ENCODE measurements around the gene RARS1.

GRCh38 chr5:168531191-168531590 lies 44.9 kb downstream of the RARS1 start:
- TF ChIP-seq CTCF (IDR thresholded peaks at IDR 0.05; ENCODE audit: low read depth, low read length) (no peak), EZH2phosphoT487 (IDR thresholded peaks at IDR 0.05; ENCODE audit: low read depth) (no peak)

All from OCI-LY3 (cell line).